Astrocyte (in vitro differentiated cells and primary cell): ENCODE measurements around the gene FRYL. TPM values are rescaled to one million over a fixed set of nuclear protein-coding genes. Genes with fewer than 3 reads are reported as not detected.

ENCODE experiments used
- DNase-seq: peaks from one replicate; pipeline ENCODE4 v3.0.0-alpha.2; 2010; ENCODE audit warnings: low read depth
- FAIRE-seq: peaks from 2 replicates; lab custom pipeline; 2011; peaks lifted over from hg19 to GRCh38; lab: Jason Lieb, UNC
- H2AFZ ChIP-seq: 2 replicates; pipeline ENCODE4 v1.6.0; 2012; ENCODE audit warnings: low read depth, low read length, inconsistent platforms
- H3K27ac ChIP-seq: 2 replicates; pipeline ENCODE4 v1.5.1; 2011; ENCODE audit warnings: low read depth, low read length, inconsistent platforms
- H3K27me3 ChIP-seq: 2 replicates; pipeline ENCODE4 v1.6.0; 2011; ENCODE audit warnings: low read length, inconsistent platforms; ENCODE audit not compliant: insufficient read depth
- H3K36me3 ChIP-seq: 2 replicates; pipeline ENCODE4 v1.5.1; 2011; ENCODE audit warnings: low read length, inconsistent platforms; ENCODE audit not compliant: insufficient read depth
- H3K4me1 ChIP-seq: 2 replicates; pipeline ENCODE4 v1.5.1; 2011; ENCODE audit warnings: low read length, inconsistent platforms; ENCODE audit not compliant: insufficient read depth
- H3K4me2 ChIP-seq: 2 replicates; pipeline ENCODE4 v1.6.0; 2012; ENCODE audit warnings: low read length, inconsistent platforms
- H3K4me3 ChIP-seq: 2 replicates; pipeline ENCODE4 v1.5.1; 2011; ENCODE audit warnings: low read depth, mild to moderate bottlenecking, low read length, inconsistent platforms; ENCODE audit not compliant: insufficient read depth
- H3K79me2 ChIP-seq: 2 replicates; pipeline ENCODE4 v1.6.0; 2012; ENCODE audit warnings: mild to moderate bottlenecking, low read length, inconsistent platforms; ENCODE audit not compliant: insufficient read depth
- H3K9ac ChIP-seq: 2 replicates; pipeline ENCODE4 v1.6.0; 2012; ENCODE audit warnings: mild to moderate bottlenecking, low read length, inconsistent platforms
- H3K9me3 ChIP-seq: 2 replicates; pipeline ENCODE4 v1.5.1; 2012; ENCODE audit warnings: low read depth, mild to moderate bottlenecking, low read length, inconsistent platforms; ENCODE audit not compliant: insufficient read depth
- H4K20me1 ChIP-seq: 2 replicates; pipeline ENCODE4 v1.6.0; 2012; ENCODE audit warnings: low read length, inconsistent platforms; ENCODE audit not compliant: insufficient read depth
- H3K27ac Mint-ChIP-seq: one replicate; pipeline ENCODE4 v1.8.0; 2021; ENCODE audit warnings: mild to moderate bottlenecking, mixed read lengths; ENCODE audit not compliant: unreplicated experiment
- H3K27me3 Mint-ChIP-seq: one replicate; pipeline ENCODE4 v1.8.0; 2021; ENCODE audit warnings: low read depth, mixed read lengths; ENCODE audit not compliant: unreplicated experiment
- H3K36me3 Mint-ChIP-seq: one replicate; pipeline ENCODE4 v1.8.0; 2021; ENCODE audit warnings: low read depth, mixed read lengths; ENCODE audit not compliant: unreplicated experiment
- H3K4me1 Mint-ChIP-seq: one replicate; pipeline ENCODE4 v1.8.0; 2021; ENCODE audit warnings: low read depth, mixed read lengths; ENCODE audit not compliant: unreplicated experiment
- H3K4me3 Mint-ChIP-seq: one replicate; pipeline ENCODE4 v1.8.0; 2021; ENCODE audit warnings: mild to moderate bottlenecking, moderate library complexity, mixed read lengths; ENCODE audit not compliant: unreplicated experiment
- H3K9me3 Mint-ChIP-seq: one replicate; pipeline ENCODE4 v1.8.0; 2021; ENCODE audit warnings: mild to moderate bottlenecking, mixed read lengths; ENCODE audit not compliant: unreplicated experiment
- EZH2 ChIP-seq: IDR thresholded peaks from 2 replicates; pipeline ENCODE4 v1.6.1; 2012; ENCODE audit warnings: mild to moderate bottlenecking, low read length, inconsistent platforms; ENCODE audit not compliant: insufficient read depth
- total RNA-seq: library from RNA; stranded (reverse); gene quantifications from 2 replicates; pipeline ENCODE4 v1.2.1, GENCODE V29; 2021
- TF ChIP-seq, protein P1 (sequence below): IDR thresholded peaks from 2 replicates; pipeline ENCODE4 v1.5.1; 2011; ENCODE audit warnings: low read depth, mild to moderate bottlenecking, inconsistent platforms, low read length, moderate library complexity; ENCODE audit not compliant: insufficient read depth

FRYL gene
- total RNA-seq, 1 donor from 2014 or later: 70.0 TPM

DNA sequence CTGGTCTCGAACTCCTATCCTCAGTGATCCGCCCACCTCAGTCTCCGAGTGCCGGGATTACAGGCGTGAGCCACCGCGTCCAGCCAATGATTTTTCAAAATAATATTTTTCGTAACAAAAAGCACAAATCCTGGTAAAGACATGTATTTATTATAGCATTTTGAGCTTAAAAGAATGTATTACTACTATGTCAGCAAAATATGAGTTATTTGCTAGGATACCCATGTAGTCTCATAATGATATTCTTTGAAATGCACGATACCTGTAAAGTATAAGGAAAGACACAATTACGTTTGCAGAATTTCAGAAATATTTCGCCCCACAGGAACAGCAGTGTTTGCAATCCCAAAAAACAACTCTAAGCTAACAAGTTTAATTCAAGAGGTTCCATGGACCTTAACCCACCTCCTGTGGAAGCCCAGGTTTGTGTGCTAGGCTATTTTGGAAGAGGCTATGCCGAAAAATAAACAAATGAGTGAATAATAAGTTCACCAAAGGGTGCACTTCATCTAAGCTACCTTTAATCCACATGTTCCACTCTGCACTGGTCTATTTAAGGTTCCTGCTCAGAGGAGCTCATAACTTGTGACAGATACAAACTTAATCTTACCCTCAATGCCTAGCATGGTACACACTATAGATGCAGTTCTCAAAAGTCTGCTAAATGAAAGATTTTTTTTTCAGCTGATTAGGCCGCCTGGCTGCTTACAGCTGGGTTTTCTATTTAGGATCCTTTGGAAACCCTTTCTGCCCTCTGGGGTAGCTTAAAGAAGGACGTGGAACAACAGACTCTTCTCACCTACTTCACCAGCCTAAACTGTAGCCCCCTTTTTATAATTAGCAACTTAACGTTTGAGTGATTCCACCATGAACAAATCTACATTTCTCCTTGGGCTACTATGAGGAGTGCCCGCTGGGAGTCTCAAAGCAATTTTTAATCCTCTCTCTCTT is 5.0 kb downstream of the FRYL start:
- DNase-seq (no peak), FAIRE-seq (no peak)
- H3K27ac ChIP-seq: no peak overlapping the region
- peaks cover 11% of the 10 kb centered on the region for H3K4me1 ChIP-seq
- no peak for TF ChIP-seq EZH2
- TF ChIP-seq, protein P1, sequence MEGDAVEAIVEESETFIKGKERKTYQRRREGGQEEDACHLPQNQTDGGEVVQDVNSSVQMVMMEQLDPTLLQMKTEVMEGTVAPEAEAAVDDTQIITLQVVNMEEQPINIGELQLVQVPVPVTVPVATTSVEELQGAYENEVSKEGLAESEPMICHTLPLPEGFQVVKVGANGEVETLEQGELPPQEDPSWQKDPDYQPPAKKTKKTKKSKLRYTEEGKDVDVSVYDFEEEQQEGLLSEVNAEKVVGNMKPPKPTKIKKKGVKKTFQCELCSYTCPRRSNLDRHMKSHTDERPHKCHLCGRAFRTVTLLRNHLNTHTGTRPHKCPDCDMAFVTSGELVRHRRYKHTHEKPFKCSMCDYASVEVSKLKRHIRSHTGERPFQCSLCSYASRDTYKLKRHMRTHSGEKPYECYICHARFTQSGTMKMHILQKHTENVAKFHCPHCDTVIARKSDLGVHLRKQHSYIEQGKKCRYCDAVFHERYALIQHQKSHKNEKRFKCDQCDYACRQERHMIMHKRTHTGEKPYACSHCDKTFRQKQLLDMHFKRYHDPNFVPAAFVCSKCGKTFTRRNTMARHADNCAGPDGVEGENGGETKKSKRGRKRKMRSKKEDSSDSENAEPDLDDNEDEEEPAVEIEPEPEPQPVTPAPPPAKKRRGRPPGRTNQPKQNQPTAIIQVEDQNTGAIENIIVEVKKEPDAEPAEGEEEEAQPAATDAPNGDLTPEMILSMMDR: no peak
- H3K4me2 ChIP-seq: no peak overlapping the region
- H3K4me3 ChIP-seq: no peak overlapping the region
- peaks cover 29% of the 10 kb centered on the region for H3K4me1 Mint-ChIP-seq
- peaks cover 68% of the 10 kb centered on the region for H4K20me1 ChIP-seq
- no peaks in the 10 kb centered on the region for H3K27me3 Mint-ChIP-seq
- no peak overlapping the region for H2AFZ ChIP-seq
- no peaks in the 10 kb centered on the region for H3K36me3 ChIP-seq
- H3K4me3 Mint-ChIP-seq: no peak overlapping the region
- no peaks in the 10 kb centered on the region for H3K36me3 Mint-ChIP-seq
- no peak overlapping the region for H3K27ac Mint-ChIP-seq
- H3K9me3 ChIP-seq: no peaks in the 10 kb centered on the region
- no peaks in the 10 kb centered on the region for H3K9me3 Mint-ChIP-seq
- peaks cover 93% of the 10 kb centered on the region for H3K79me2 ChIP-seq
- no peak overlapping the region for H3K9ac ChIP-seq
- H3K27me3 ChIP-seq: no peaks in the 10 kb centered on the region

DNA sequence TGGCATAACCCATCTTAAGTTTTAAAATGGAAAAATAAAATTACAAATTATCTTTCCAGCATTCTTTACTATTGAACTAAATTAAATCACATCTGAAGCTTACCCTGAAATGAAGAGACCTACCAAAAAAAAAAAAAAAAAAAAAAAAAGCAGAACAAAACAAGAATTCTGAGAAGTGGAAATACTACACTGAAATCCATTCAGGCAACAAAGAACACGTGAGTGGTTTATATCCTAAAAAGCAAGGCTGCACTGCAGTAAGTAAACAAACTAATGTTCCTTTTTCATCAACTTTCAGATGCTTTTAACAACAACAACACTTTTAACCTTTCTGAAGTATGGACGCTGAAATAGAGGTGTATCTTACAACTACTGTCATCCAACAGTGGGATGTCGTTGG is 7.5 kb downstream of the FRYL start:
- Histone ChIP-seq H2AFZ (no peak overlapping the region), H3K27ac (no peak overlapping the region), H3K4me3 (no peak overlapping the region), H3K9me3 (no peaks in the 10 kb centered on the region), H3K36me3 (no peaks in the 10 kb centered on the region), H4K20me1 (peaks cover 71% of the 10 kb centered on the region), H3K27me3 (no peaks in the 10 kb centered on the region), H3K79me2 (peaks cover 99% of the 10 kb centered on the region), H3K9ac (no peak overlapping the region), H3K4me2 (no peak overlapping the region), H3K4me1 (no peaks in the 10 kb centered on the region)
- TF ChIP-seq, protein P1: no peak
- no peak for TF ChIP-seq EZH2
- no peak for DNase-seq
- FAIRE-seq: peak; percentile 39
- Mint-ChIP-seq H3K27me3 (no peaks in the 10 kb centered on the region), H3K27ac (no peak overlapping the region), H3K9me3 (no peaks in the 10 kb centered on the region), H3K36me3 (no peaks in the 10 kb centered on the region), H3K4me3 (no peak overlapping the region), H3K4me1 (peaks cover 26% of the 10 kb centered on the region)
